ENCODE data around the gene NUP58. TPM values are rescaled to one million over a fixed set of nuclear protein-coding genes. Genes with fewer than 3 reads are reported as not detected.
"Not testable (repeated sequence)": the region's sequence is repeated elsewhere in the genome, so short reads cannot be mapped to it uniquely, and the experiment has no call there.

Gene NUP58
- total and polyA plus RNA-seq, 4 donors = 25.6 to 82.5 (median 54.0) TPM

GRCh38 chr13:25354377-25354776 lies 53.0 kb downstream of the NUP58 start:
- Histone ChIP-seq H3K9me3 (ENCODE audit: control insufficient read depth in 4 of 4, insufficient read depth in 3 of 4, low read length in 3 of 4) (peaks cover 0 to 4% (median 0%) of the 10 kb centered on the region in 4 donors), H3K27me3 (ENCODE audit: control insufficient read depth in 3 of 3, insufficient read depth in 3 of 3, low read length in 2 of 3) (no peaks in the 10 kb centered on the region), H3K9ac (ENCODE audit: insufficient read depth in 1 of 2, low read length in 2 of 2) (no peak overlapping the region), H3K4me3 (no peak overlapping the region), H3K27ac (ENCODE audit: low read depth in 1 of 2, low read length in 1 of 2) (no peak overlapping the region), H3K4me1 (ENCODE audit: control insufficient read depth in 5 of 5, insufficient read depth in 5 of 5, low read length in 5 of 5) (no peaks in the 10 kb centered on the region), H3K36me3 (ENCODE audit: control insufficient read depth in 4 of 4, insufficient read depth in 4 of 4, low read length in 4 of 4) (no peaks in the 10 kb centered on the region)
- TF ChIP-seq, protein P1, sequence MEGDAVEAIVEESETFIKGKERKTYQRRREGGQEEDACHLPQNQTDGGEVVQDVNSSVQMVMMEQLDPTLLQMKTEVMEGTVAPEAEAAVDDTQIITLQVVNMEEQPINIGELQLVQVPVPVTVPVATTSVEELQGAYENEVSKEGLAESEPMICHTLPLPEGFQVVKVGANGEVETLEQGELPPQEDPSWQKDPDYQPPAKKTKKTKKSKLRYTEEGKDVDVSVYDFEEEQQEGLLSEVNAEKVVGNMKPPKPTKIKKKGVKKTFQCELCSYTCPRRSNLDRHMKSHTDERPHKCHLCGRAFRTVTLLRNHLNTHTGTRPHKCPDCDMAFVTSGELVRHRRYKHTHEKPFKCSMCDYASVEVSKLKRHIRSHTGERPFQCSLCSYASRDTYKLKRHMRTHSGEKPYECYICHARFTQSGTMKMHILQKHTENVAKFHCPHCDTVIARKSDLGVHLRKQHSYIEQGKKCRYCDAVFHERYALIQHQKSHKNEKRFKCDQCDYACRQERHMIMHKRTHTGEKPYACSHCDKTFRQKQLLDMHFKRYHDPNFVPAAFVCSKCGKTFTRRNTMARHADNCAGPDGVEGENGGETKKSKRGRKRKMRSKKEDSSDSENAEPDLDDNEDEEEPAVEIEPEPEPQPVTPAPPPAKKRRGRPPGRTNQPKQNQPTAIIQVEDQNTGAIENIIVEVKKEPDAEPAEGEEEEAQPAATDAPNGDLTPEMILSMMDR (IDR thresholded peaks at IDR 0.05; ENCODE audit: control extremely low read depth, extremely low read depth) = no peak
- 87 to 92% methylated on average over 6 of the region's 6 CpGs for WGBS, 2 donors
- DNase-seq (no peak), ATAC-seq (ENCODE audit: insufficient read depth, low FRiP score) (no peak)

DNA sequence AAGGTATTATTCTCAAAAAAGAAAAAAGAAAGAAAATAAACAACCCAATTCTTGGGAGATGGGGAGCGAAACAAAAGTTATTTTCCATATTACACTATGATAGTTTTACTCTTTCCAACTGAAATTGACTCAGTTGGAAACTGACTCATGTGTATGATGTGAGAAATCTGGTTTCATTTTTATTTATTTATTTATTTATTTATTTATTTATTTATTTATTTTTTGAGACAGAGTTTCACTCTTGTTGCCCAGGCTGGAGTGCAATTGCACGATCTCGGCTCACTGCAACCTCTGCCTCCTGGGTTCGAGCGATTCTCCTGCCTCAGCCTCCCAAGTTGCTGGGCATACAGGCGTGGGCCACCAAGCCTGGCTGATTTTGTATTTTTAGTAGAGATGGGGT lies 59.0 kb downstream of the NUP58 start:
- DNase-seq; H3K9ac ChIP-seq (ENCODE audit: insufficient read depth in 1 of 2, low read length in 2 of 2); H3K4me3 ChIP-seq; H3K27me3 ChIP-seq (ENCODE audit: control insufficient read depth in 3 of 3, insufficient read depth in 3 of 3, low read length in 2 of 3); H3K27ac ChIP-seq (ENCODE audit: low read depth in 1 of 2, low read length in 1 of 2); H3K9me3 ChIP-seq (ENCODE audit: control insufficient read depth in 4 of 4, insufficient read depth in 3 of 4, low read length in 3 of 4); ATAC-seq (ENCODE audit: insufficient read depth, low FRiP score); H3K4me1 ChIP-seq (ENCODE audit: control insufficient read depth in 5 of 5, insufficient read depth in 5 of 5, low read length in 5 of 5); H3K36me3 ChIP-seq (ENCODE audit: control insufficient read depth in 4 of 4, insufficient read depth in 4 of 4, low read length in 4 of 4): not testable (repeated sequence)
- 94 to 96% methylated on average over 6 of the region's 6 CpGs for WGBS, 2 donors

DNA sequence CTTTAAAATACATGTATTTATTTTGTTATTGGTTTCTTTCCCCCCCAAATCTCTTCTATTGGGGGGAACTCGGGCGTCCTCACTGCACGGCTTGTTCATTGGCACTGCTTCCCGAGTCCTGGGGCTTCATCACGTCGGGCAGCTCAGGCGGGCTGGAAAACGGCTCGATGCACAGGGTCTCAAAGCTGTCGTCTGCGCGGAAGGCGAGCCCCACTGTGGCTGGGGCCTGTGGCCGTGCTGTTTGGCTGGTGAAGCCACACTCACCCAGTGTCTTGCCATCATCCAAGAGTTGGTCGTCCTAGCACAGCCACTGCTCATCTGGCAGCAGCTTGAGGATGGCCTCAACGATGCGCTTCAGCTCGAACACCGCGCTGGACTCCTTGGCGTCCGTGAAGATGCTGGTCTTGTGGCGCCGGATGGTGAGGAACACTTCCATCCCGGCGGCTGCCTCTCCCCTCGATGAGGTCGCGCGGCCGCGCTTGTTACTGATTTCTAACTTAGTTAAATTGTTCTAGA lies 64.4 kb downstream of the NUP58 start:
- DNase-seq (no peak), ATAC-seq (ENCODE audit: insufficient read depth, low FRiP score) (no peak)
- TF ChIP-seq, protein P1 (IDR thresholded peaks at IDR 0.05; ENCODE audit: control extremely low read depth, extremely low read depth) = no peak
- Histone ChIP-seq H3K9ac (ENCODE audit: insufficient read depth in 1 of 2, low read length in 2 of 2) (no peak overlapping the region), H3K27ac (ENCODE audit: low read depth in 1 of 2, low read length in 1 of 2) (no peak overlapping the region), H3K27me3 (ENCODE audit: control insufficient read depth in 3 of 3, insufficient read depth in 3 of 3, low read length in 2 of 3) (peaks cover 0 to 24% (median 16%) of the 10 kb centered on the region in 3 donors), H3K9me3 (ENCODE audit: control insufficient read depth in 4 of 4, insufficient read depth in 3 of 4, low read length in 3 of 4) (peaks cover 0 to 4% (median 0%) of the 10 kb centered on the region in 4 donors), H3K4me3 (no peak overlapping the region), H3K36me3 (ENCODE audit: control insufficient read depth in 4 of 4, insufficient read depth in 4 of 4, low read length in 4 of 4) (no peaks in the 10 kb centered on the region), H3K4me1 (ENCODE audit: control insufficient read depth in 5 of 5, insufficient read depth in 5 of 5, low read length in 5 of 5) (no peaks in the 10 kb centered on the region)
- WGBS, 2 donors = 92 to 93% methylated on average over 32 of the region's 32 CpGs

DNA sequence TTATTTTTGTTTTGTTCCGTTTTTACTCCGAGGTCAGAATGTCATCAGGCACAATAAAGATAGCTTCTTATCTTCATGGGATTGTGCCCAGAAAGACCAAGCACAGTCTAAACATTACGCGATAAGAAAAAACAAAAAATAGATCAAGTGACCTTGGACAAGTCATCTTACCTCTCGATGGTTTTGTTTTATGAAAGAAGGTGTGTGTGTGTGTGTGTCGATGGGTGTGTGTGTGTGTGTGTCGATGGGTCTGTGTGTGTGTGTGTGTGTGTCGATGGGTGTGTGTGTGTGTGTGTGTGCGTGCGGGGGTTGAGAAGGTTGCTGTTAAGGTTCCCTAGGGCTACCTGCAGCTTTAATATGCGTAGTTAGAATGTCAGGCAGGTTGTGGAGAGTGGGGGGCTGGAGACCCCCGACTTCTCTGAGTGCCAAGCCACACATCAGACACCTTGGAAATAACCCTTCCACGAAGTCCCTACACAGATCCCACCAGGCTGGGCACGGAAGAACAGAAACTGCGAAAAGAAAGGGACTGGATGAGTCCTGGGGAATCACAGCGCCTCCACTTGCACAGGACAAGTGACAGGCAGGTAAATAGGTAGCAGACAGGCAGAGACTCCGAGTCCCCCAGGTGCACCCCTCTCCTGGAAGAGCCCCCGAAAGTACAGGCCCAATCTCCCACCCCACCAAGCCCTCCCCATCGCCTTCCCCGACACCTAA lies 69.9 kb downstream of the NUP58 start:
- DNase-seq = no peak
- H3K27me3 ChIP-seq (ENCODE audit: control insufficient read depth in 3 of 3, insufficient read depth in 3 of 3, low read length in 2 of 3) = peaks cover 8 to 64% (median 51%) of the 10 kb centered on the region in 3 donors
- TF ChIP-seq, protein P1 (IDR thresholded peaks at IDR 0.05; ENCODE audit: control extremely low read depth, extremely low read depth) = no peak
- H3K4me1 ChIP-seq (ENCODE audit: control insufficient read depth in 5 of 5, insufficient read depth in 5 of 5, low read length in 5 of 5) = peaks cover 0 to 11% (median 4%) of the 10 kb centered on the region in 5 donors
- no peaks in the 10 kb centered on the region for H3K36me3 ChIP-seq (ENCODE audit: control insufficient read depth in 4 of 4, insufficient read depth in 4 of 4, low read length in 4 of 4)
- peaks cover 0 to 5% (median 0%) of the 10 kb centered on the region in 4 donors for H3K9me3 ChIP-seq (ENCODE audit: control insufficient read depth in 4 of 4, insufficient read depth in 3 of 4, low read length in 3 of 4)
- WGBS, 2 donors = 50 to 52% methylated on average over 20 of the region's 20 CpGs
- H3K9ac ChIP-seq (ENCODE audit: insufficient read depth in 1 of 2, low read length in 2 of 2) = no peak overlapping the region
- H3K27ac ChIP-seq (ENCODE audit: low read depth in 1 of 2, low read length in 1 of 2) = no peak overlapping the region
- H3K4me3 ChIP-seq = no peak overlapping the region
- ATAC-seq (ENCODE audit: insufficient read depth, low FRiP score) = no peak

All from lung (tissue), 12 donors.